HepG2 (cell line): ENCODE measurements around the gene GRIN3B. TPM values are rescaled to one million over a fixed set of nuclear protein-coding genes. Genes with fewer than 3 reads are reported as not detected.

Source experiments
- ATAD3A ChIP-seq: sonication (generic); formaldehyde crosslinking; IDR thresholded peaks from 2 replicates; pipeline ENCODE4 v1.4.0; 2020; ENCODE audit warnings: missing genetic modification reagents
- BHLHE40 ChIP-seq: IDR thresholded peaks from 2 replicates; pipeline ENCODE4 v1.6.1; 2011; ENCODE audit warnings: low read length, improper control_type of control experiment
- CHD2 ChIP-seq: IDR thresholded peaks from 2 replicates; pipeline ENCODE4 v1.6.1; 2011; ENCODE audit warnings: low read depth, low read length, improper control_type of control experiment
- HBP1 ChIP-seq: IDR thresholded peaks from 2 replicates; pipeline ENCODE4 v1.6.1; 2016; ENCODE audit warnings: low read depth, control low read depth
- HNRNPLL ChIP-seq: fragments of 200-400 bp; formaldehyde crosslinking; IDR thresholded peaks from 2 replicates; pipeline ENCODE4 v1.6.1; 2017; ENCODE audit warnings: mild to moderate bottlenecking, low read depth, low read length; ENCODE audit not compliant: poor library complexity, severe bottlenecking
- NFE2L2 ChIP-seq: fragments of 150-350 bp; IDR thresholded peaks from 2 replicates; pipeline ENCODE4 v1.6.1; 2014; ENCODE audit warnings: low read length
- NONO ChIP-seq, 2 experiments: fragments of 450-650 bp in 1 of 2; sonication (generic) in 1 of 2; formaldehyde crosslinking in 1 of 2; IDR thresholded peaks in 1 of 2; conservative IDR thresholded peaks in 1 of 2; 2 replicates each; pipeline versions ENCODE4 v1.6.1 to v1.8.0; 2017 to 2022; ENCODE audit warnings: mild to moderate bottlenecking in 1 of 2, missing genetic modification reagents in 1 of 2, moderate library complexity in 1 of 2
- POLR2A ChIP-seq, 2 experiments: IDR thresholded peaks; 2 replicates each; pipeline ENCODE4 v1.6.1; 2011; ENCODE audit warnings: low read depth in 2 of 2, low read length in 2 of 2, mild to moderate bottlenecking in 1 of 2, moderate library complexity in 1 of 2; ENCODE audit not compliant: insufficient read depth in 1 of 2
- RNF219 ChIP-seq: sonication (generic); formaldehyde crosslinking; IDR thresholded peaks from 2 replicates; pipeline ENCODE4 v1.5.0; 2020; ENCODE audit warnings: mild to moderate bottlenecking, missing genetic modification reagents
- TFE3 ChIP-seq: IDR thresholded peaks from 2 replicates; pipeline ENCODE4 v1.6.1; 2016
- TP53 ChIP-seq: sonication (generic); formaldehyde crosslinking; conservative IDR thresholded peaks from 2 replicates; pipeline ENCODE4 v1.4.0; 2020; ENCODE audit warnings: missing genetic modification reagents
- ZBTB38 ChIP-seq: sonication (generic); formaldehyde crosslinking; IDR thresholded peaks from 2 replicates; pipeline ENCODE4 v1.5.1; 2020; ENCODE audit warnings: mild to moderate bottlenecking, missing genetic modification reagents
- ZNF275 ChIP-seq: sonication (generic); formaldehyde crosslinking; IDR thresholded peaks from 2 replicates; pipeline ENCODE4 v1.8.0; 2022; ENCODE audit warnings: missing genetic modification reagents, mild to moderate bottlenecking, inconsistent platforms, borderline replicate concordance
- ZNF276 ChIP-seq: sonication (generic); formaldehyde crosslinking; IDR thresholded peaks from 2 replicates; pipeline ENCODE4 v1.4.0; 2020; ENCODE audit warnings: mild to moderate bottlenecking, low read depth, missing genetic modification reagents
- ZNF432 ChIP-seq: sonication (generic); formaldehyde crosslinking; IDR thresholded peaks from 2 replicates; pipeline ENCODE4 v1.5.0; 2020; ENCODE audit warnings: missing genetic modification reagents, mild to moderate bottlenecking, borderline replicate concordance
- ZNF703 ChIP-seq: sonication (generic); formaldehyde crosslinking; IDR thresholded peaks from 2 replicates; pipeline ENCODE4 v1.5.1; 2020; ENCODE audit warnings: missing genetic modification reagents, mild to moderate bottlenecking, moderate library complexity, borderline replicate concordance
- ZNF784 ChIP-seq: sonication (generic); formaldehyde crosslinking; IDR thresholded peaks from 2 replicates; pipeline ENCODE4 v1.5.1; 2020; ENCODE audit warnings: missing genetic modification reagents, mild to moderate bottlenecking, borderline replicate concordance
- ZNF850 ChIP-seq: sonication (generic); formaldehyde crosslinking; conservative IDR thresholded peaks from 2 replicates; pipeline ENCODE4 v1.9.0; 2021; ENCODE audit warnings: mild to moderate bottlenecking, missing genetic modification reagents
- ZSCAN29 ChIP-seq: sonication (generic); formaldehyde crosslinking; conservative IDR thresholded peaks from 2 replicates; pipeline ENCODE4 v1.4.0; 2020; ENCODE audit warnings: mild to moderate bottlenecking, missing genetic modification reagents
- polyA plus RNA-seq, 8 experiments: library from polyadenylated mRNA; depleted of rRNA in 3 of 8; stranded (reverse) in 7 of 8; unstranded in 1 of 8; fragments of >200 nt; fragmentation: Illumina TruSeq in 4 of 8; extraction: Trizol in 4 of 8; gene quantifications; 2 replicates each; pipeline versions ENCODE4 v1.2.1 to v1.2.3, GENCODE V29; 2011 to 2016; ENCODE audit warnings: low read depth in 4 of 8, missing spikeins in 1 of 8, mixed read lengths in 1 of 8; ENCODE audit not compliant: insufficient read depth in 1 of 8
- total RNA-seq, 5 experiments: library from RNA; depleted of rRNA; stranded (reverse); fragments of >200 nt; fragmentation: Illumina TruSeq; extraction: Trizol; gene quantifications; 2 replicates each; pipeline ENCODE4 v1.2.3, GENCODE V29; 2016; ENCODE audit warnings: low read depth in 1 of 5

The GRIN3B gene
- total and polyA plus RNA-seq, 2 of the 13 experiments (the other 11 are each of a cell fraction or from before 2014, with no cell fraction given): 0.07 to 0.20 TPM

- peak; percentile 98 for TF ChIP-seq ZBTB38 (CRISPR knock-in tag)
- TF ChIP-seq ZNF275 (CRISPR knock-in tag): no peak
- no peak for TF ChIP-seq ZSCAN29 (CRISPR knock-in tag)
- TF ChIP-seq POLR2A (IDR thresholded peaks at IDR 0.05; ENCODE audit: insufficient read depth in 1 of 2, low read depth in 2 of 2, low read length in 2 of 2): no peak; a peak in 1 of 4 replicates
- TF ChIP-seq ATAD3A (CRISPR knock-in tag): no peak
- TF ChIP-seq CHD2: no peak
- 0 out of 2 replicates have a peak, but pooled peaks have one; percentile 48 for TF ChIP-seq TFE3 (CRISPR knock-in tag)
- TF ChIP-seq ZNF432 (CRISPR knock-in tag): no peak
- no peak for TF ChIP-seq NONO (IDR thresholded peaks at IDR 0.05)
- peak; percentile 62; the same call in 1 of the 2 replicates for TF ChIP-seq NONO (CRISPR knock-in tag; conservative IDR thresholded peaks at IDR 0.05)
- TF ChIP-seq HNRNPLL: no peak
- TF ChIP-seq RNF219 (CRISPR knock-in tag): no peak
- no peak for TF ChIP-seq ZNF703 (CRISPR knock-in tag)
- TF ChIP-seq NFE2L2: no peak
- TF ChIP-seq HBP1 (CRISPR knock-in tag): no peak
- TF ChIP-seq BHLHE40: peak; percentile 67
- TF ChIP-seq ZNF850 (CRISPR knock-in tag): no peak
- TF ChIP-seq TP53 (CRISPR knock-in tag): no peak
- peak; percentile 76; the same call in 1 of the 2 replicates for TF ChIP-seq ZNF784
- no peak for TF ChIP-seq ZNF276 (CRISPR knock-in tag)
These were observed 46.0 kb downstream of the GRIN3B start (continued) for GRCh38 chr19:1046117-1046626.
